GM19395 (cell line): Measurements from ENCODE around the gene BTBD9.

ENCODE experiments used
- ATAC-seq: cut with Tn5 transposase; IDR thresholded peaks from one replicate; pipeline ENCODE4 v1.9.1; 2021; ENCODE audit warnings: mild to moderate bottlenecking, moderate library complexity; ENCODE audit not compliant: unreplicated experiment

The BTBD9 gene

GRCh38 chr6:38220069-38220723 lies 419.5 kb downstream of the BTBD9 start:
- ATAC-seq: no peak

GRCh38 chr6:38218235-38218634 lies 421.5 kb downstream of the BTBD9 start:
- ATAC-seq: no peak

- ATAC-seq: no peak
Measured at GRCh38 chr6:38216451-38216850, 423.3 kb downstream of the BTBD9 start.

- no peak for ATAC-seq
Measured at GRCh38 chr6:38215651-38216311, 423.9 kb downstream of the BTBD9 start.

GRCh38 chr6:38215225-38215624 lies 424.5 kb downstream of the BTBD9 start:
- no peak for ATAC-seq

GRCh38 chr6:38214159-38214558 lies 425.6 kb downstream of the BTBD9 start:
- ATAC-seq: no peak

GRCh38 chr6:38213251-38213658 lies 426.5 kb downstream of the BTBD9 start:
- ATAC-seq: no peak

GRCh38 chr6:38212579-38212978 lies 427.1 kb downstream of the BTBD9 start:
- no peak for ATAC-seq

- ATAC-seq: no peak
Measured at GRCh38 chr6:38212116-38212515, 427.6 kb downstream of the BTBD9 start.

- no peak for ATAC-seq
Measured at GRCh38 chr6:38209371-38210260, 430.1 kb downstream of the BTBD9 start.

- ATAC-seq: no peak
Measured at GRCh38 chr6:38208028-38208427, 431.7 kb downstream of the BTBD9 start.

- ATAC-seq: no peak
Measured at GRCh38 chr6:38207375-38207774, 432.4 kb downstream of the BTBD9 start.

GRCh38 chr6:38198219-38198618 lies 441.5 kb downstream of the BTBD9 start:
- no peak for ATAC-seq

- ATAC-seq: no peak
Measured at GRCh38 chr6:38195113-38195635, 444.6 kb downstream of the BTBD9 start.

GRCh38 chr6:38194589-38194988 lies 445.1 kb downstream of the BTBD9 start:
- no peak for ATAC-seq

- no peak for ATAC-seq
Measured at GRCh38 chr6:38194282-38194572, 445.5 kb downstream of the BTBD9 start.

- ATAC-seq: no peak
Measured at GRCh38 chr6:38193481-38194281, 446.0 kb downstream of the BTBD9 start.

- ATAC-seq: no peak
Measured at GRCh38 chr6:38193051-38193450, 446.7 kb downstream of the BTBD9 start.

GRCh38 chr6:38192487-38192886 lies 447.2 kb downstream of the BTBD9 start:
- ATAC-seq: no peak

GRCh38 chr6:38192011-38192410 lies 447.7 kb downstream of the BTBD9 start:
- ATAC-seq: no peak

- no peak for ATAC-seq
Measured at GRCh38 chr6:38191418-38191817, 448.3 kb downstream of the BTBD9 start.
